HepG2 (cell line): ENCODE data around the gene HNRNPL. TPM values are rescaled to one million over a fixed set of nuclear protein-coding genes. Genes with fewer than 3 reads are reported as not detected.

Experiments used
- CC2D1A ChIP-seq: sonication (generic); formaldehyde crosslinking; IDR thresholded peaks from 2 replicates; pipeline ENCODE4 v1.8.1; 2023; ENCODE audit warnings: mild to moderate bottlenecking, missing genetic modification reagents
- KIAA2018 ChIP-seq: sonication (generic); formaldehyde crosslinking; IDR thresholded peaks from 2 replicates; pipeline ENCODE4 v1.5.0; 2020; ENCODE audit warnings: mild to moderate bottlenecking, missing genetic modification reagents, borderline replicate concordance
- KLF11 ChIP-seq: IDR thresholded peaks from 2 replicates; pipeline ENCODE4 v1.6.1; 2016; ENCODE audit warnings: missing compliant biosample characterization
- MBD4 ChIP-seq: IDR thresholded peaks from 2 replicates; pipeline ENCODE4 v1.6.1; 2012; ENCODE audit warnings: low read length, inconsistent platforms, borderline replicate concordance
- NFKBIZ ChIP-seq: IDR thresholded peaks from 2 replicates; pipeline ENCODE4 v1.6.1; 2018; ENCODE audit warnings: missing genetic modification reagents, missing compliant biosample characterization
- RBM39 ChIP-seq: fragments of 200-400 bp; formaldehyde crosslinking; IDR thresholded peaks from one replicate; pipeline ENCODE4 v1.6.1; 2018; ENCODE audit warnings: antibody characterized with exemption, mild to moderate bottlenecking, low read depth, low read length; ENCODE audit not compliant: poor library complexity, severe bottlenecking
- RFXAP ChIP-seq: sonication (generic); formaldehyde crosslinking; IDR thresholded peaks from 2 replicates; pipeline ENCODE4 v1.4.0; 2020; ENCODE audit warnings: missing genetic modification reagents, borderline replicate concordance
- SPEN ChIP-seq: sonication (generic); formaldehyde crosslinking; IDR thresholded peaks from 2 replicates; pipeline ENCODE4 v1.5.1; 2020; ENCODE audit warnings: low read depth, mild to moderate bottlenecking, missing genetic modification reagents
- ZBTB40 ChIP-seq, 2 experiments: fragments of 450-650 bp in 1 of 2; sonication (generic) in 1 of 2; formaldehyde crosslinking in 1 of 2; IDR thresholded peaks; 2 replicates each; pipeline versions ENCODE4 v1.6.1 to v1.8.0; 2016 to 2022; ENCODE audit warnings: antibody characterized with exemption in 1 of 2, mild to moderate bottlenecking in 1 of 2, missing genetic modification reagents in 1 of 2
- ZMYM2 ChIP-seq: sonication (generic); formaldehyde crosslinking; IDR thresholded peaks from 2 replicates; pipeline ENCODE4 v1.8.0; 2022; ENCODE audit warnings: mild to moderate bottlenecking, missing genetic modification reagents
- ZNF431 ChIP-seq: sonication (generic); formaldehyde crosslinking; IDR thresholded peaks from 2 replicates; pipeline ENCODE4 v1.9.0; 2022; ENCODE audit warnings: missing genetic modification reagents, low read depth, mild to moderate bottlenecking, borderline replicate concordance
- ZNF441 ChIP-seq: sonication (generic); formaldehyde crosslinking; IDR thresholded peaks from 2 replicates; pipeline ENCODE4 v1.7.0; 2021; ENCODE audit warnings: missing genetic modification reagents, borderline replicate concordance
- polyA plus RNA-seq, 8 experiments: library from polyadenylated mRNA; depleted of rRNA in 3 of 8; stranded (reverse) in 7 of 8; unstranded in 1 of 8; fragments of >200 nt; fragmentation: Illumina TruSeq in 4 of 8; extraction: Trizol in 4 of 8; gene quantifications; 2 replicates each; pipeline versions ENCODE4 v1.2.1 to v1.2.3, GENCODE V29; 2011 to 2016; ENCODE audit warnings: low read depth in 4 of 8, missing spikeins in 1 of 8, mixed read lengths in 1 of 8; ENCODE audit not compliant: insufficient read depth in 1 of 8
- total RNA-seq, 5 experiments: library from RNA; depleted of rRNA; stranded (reverse); fragments of >200 nt; fragmentation: Illumina TruSeq; extraction: Trizol; gene quantifications; 2 replicates each; pipeline ENCODE4 v1.2.3, GENCODE V29; 2016; ENCODE audit warnings: low read depth in 1 of 5

The HNRNPL gene
- total and polyA plus RNA-seq, 2 of the 13 experiments (the other 11 are each of a cell fraction or from before 2014, with no cell fraction given) = 156 to 278 TPM

GRCh38 chr19:38851622-38852230 is 1.9 kb upstream of the HNRNPL start (continued):
- no peak for TF ChIP-seq KIAA2018 (CRISPR knock-in tag)
- TF ChIP-seq KLF11 (CRISPR knock-in tag) = no peak
- peak; percentile 32; the same call in 1 of the 2 replicates for TF ChIP-seq NFKBIZ (CRISPR knock-in tag)
- TF ChIP-seq ZNF441 (CRISPR knock-in tag) = no peak
- TF ChIP-seq RFXAP (CRISPR knock-in tag) = no peak
- peak; percentile 57 for TF ChIP-seq SPEN (CRISPR knock-in tag)
- TF ChIP-seq MBD4 = no peak
- peak; percentile 67; the same call in 1 of the 2 replicates for TF ChIP-seq ZMYM2 (CRISPR knock-in tag)
- TF ChIP-seq CC2D1A (CRISPR knock-in tag) = no peak
- no peak for TF ChIP-seq ZBTB40 (IDR thresholded peaks at IDR 0.05)
- no peak; the same call in 1 of the 2 replicates for TF ChIP-seq ZBTB40 (CRISPR knock-in tag; IDR thresholded peaks at IDR 0.05)
- TF ChIP-seq RBM39 = peak; percentile 46
- TF ChIP-seq ZNF431 = peak; percentile 47; the same call in 1 of the 2 replicates
